ENCODE data around the gene SLC7A4.
A peak's percentile ranks its signal among the peaks of the same experiment; 100 is the strongest.

The SLC7A4 gene

DNA sequence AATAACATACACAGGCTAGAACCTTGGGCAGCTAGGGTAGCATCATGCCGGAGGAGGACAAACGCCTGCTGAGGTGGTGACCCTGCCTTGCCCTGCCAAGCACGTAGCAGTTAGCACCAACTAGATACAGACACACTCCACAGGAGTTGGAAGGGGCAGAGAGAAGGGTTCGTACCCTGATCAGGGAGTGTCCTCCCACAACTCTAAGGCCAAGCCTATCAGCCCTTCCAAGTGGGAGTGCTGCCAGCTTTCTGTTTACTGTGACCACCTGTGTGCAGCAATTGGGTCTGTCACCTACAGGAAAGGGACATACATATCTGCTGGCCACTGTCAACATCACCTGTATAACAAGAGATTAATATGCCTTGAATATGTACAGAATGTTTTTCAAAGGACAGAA is 28.6 kb downstream of the SLC7A4 start:
- DNase-seq (ENCODE audit: low spot score), result no peak
- TF ChIP-seq, protein P1, sequence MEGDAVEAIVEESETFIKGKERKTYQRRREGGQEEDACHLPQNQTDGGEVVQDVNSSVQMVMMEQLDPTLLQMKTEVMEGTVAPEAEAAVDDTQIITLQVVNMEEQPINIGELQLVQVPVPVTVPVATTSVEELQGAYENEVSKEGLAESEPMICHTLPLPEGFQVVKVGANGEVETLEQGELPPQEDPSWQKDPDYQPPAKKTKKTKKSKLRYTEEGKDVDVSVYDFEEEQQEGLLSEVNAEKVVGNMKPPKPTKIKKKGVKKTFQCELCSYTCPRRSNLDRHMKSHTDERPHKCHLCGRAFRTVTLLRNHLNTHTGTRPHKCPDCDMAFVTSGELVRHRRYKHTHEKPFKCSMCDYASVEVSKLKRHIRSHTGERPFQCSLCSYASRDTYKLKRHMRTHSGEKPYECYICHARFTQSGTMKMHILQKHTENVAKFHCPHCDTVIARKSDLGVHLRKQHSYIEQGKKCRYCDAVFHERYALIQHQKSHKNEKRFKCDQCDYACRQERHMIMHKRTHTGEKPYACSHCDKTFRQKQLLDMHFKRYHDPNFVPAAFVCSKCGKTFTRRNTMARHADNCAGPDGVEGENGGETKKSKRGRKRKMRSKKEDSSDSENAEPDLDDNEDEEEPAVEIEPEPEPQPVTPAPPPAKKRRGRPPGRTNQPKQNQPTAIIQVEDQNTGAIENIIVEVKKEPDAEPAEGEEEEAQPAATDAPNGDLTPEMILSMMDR (IDR thresholded peaks at IDR 0.05; ENCODE audit: extremely low read depth, missing control alignments), result no peak

DNA sequence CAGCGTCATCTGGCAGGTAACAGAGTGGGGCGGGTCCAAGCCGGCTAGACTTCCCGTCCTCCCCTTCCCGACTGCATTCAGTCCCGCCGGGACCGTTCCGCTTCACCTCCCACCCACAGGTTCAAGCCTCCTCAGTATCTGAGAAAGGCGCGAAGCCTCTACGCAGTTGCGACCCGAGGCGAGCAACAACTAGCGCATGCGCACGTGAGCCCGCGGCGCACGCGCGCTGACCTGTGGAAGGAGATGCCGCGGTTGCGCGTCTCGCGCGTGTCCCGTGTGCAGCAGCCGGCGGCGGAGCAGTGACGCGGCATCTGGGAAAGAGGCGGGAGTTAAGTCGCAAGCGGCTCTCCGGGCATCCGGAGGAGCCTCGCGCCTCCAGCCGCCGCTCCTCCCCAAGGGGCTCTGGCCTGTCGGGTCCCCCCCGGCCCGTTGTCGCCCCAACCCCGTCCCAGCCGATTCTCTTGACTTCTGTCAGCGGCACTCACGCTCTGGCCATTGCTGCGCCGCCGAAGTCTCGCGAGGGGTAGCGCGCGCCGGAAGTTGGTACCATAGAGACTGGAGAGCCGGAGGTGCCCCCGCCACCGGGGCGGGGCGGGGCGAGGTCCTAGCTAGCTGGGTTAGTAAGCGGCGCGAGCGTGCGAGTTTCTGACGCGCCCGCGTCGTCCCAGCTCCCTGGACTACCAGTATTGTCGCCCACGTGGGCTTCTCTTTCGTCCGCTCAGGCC is 30.6 kb downstream of the SLC7A4 start, which contains the start of gene THAP7:
THAP7 (minus strand) TSS at position 518 of the 725 bp plus-strand sequence; CDS start at position 311, 207 bp downstream.
- TF ChIP-seq, protein P1 (IDR thresholded peaks at IDR 0.05; ENCODE audit: extremely low read depth, missing control alignments), result no peak
- DNase-seq (ENCODE audit: low spot score), result peak; percentile 95

DNA sequence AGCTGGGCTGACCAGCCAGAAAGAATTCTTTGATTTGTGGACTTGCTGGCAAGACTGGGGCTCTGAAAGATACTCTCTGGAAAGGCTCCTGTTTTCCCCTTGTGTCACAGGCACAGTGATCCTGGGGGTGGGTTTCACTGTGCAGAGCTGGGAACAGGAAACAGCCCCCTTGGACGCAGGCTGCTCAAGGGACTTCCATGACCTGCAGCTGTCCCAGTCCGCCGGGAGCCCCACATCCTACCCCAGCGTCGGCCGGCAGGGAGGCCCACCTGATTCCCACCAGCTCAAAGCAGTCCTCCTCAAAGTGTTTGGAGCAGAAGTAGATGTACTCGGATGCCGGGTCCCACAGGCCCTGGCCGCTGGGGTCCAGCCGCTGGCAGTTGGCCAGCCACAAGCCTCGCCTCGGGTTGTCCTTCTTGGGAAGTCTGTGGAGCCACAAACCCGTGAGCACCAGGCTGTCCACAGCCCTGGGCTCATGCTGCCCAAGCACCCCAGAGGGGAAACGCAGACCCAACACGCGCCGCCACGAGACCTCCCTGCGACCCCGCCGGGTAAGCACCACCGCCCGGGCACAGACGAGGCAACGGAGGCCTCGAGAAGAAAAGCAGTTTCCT is 31.3 kb downstream of the SLC7A4 start:
- TF ChIP-seq, protein P1 (IDR thresholded peaks at IDR 0.05; ENCODE audit: extremely low read depth, missing control alignments), result no peak
- no peak for DNase-seq (ENCODE audit: low spot score)

DNA sequence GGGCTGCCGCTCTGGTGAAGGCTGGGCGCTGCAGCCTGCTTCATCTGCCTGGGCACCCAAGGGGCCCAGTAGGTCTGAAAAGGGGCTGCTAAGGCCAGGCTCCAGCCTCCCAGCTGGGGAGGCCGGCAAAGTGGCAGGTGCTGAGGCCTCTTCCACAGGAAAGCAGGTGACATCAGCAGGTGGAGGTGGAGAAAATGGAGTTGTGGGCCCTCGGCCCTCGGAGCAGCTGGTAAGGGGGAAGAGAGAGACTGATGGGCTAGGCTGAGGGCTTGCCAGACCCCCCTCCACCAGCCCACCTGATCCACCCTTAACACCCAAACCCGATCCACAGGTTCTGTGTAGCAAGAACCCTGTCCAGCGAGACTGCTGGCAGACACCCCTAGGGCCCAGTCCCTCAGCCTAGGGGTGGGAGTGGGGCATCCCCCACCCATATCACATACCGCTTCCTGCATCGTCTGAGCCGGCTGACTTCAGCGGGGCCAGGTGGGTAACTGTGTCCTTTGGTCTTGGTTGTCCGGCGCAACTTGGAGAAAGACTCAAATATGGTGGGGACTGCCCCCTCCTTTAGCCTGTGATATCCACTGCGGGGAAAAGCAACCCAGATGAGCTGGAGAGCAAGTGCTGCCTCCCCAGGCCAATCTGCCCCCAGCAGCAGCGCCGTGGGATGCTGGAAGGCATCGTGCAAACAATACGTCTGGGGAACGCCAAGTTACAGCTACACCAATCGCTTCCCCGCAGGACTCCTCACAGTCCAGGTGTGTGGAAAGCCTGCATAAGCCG is 32.0 kb downstream of the SLC7A4 start:
- no peak for DNase-seq (ENCODE audit: low spot score)
- TF ChIP-seq, protein P1 (IDR thresholded peaks at IDR 0.05; ENCODE audit: extremely low read depth, missing control alignments), result no peak

DNA sequence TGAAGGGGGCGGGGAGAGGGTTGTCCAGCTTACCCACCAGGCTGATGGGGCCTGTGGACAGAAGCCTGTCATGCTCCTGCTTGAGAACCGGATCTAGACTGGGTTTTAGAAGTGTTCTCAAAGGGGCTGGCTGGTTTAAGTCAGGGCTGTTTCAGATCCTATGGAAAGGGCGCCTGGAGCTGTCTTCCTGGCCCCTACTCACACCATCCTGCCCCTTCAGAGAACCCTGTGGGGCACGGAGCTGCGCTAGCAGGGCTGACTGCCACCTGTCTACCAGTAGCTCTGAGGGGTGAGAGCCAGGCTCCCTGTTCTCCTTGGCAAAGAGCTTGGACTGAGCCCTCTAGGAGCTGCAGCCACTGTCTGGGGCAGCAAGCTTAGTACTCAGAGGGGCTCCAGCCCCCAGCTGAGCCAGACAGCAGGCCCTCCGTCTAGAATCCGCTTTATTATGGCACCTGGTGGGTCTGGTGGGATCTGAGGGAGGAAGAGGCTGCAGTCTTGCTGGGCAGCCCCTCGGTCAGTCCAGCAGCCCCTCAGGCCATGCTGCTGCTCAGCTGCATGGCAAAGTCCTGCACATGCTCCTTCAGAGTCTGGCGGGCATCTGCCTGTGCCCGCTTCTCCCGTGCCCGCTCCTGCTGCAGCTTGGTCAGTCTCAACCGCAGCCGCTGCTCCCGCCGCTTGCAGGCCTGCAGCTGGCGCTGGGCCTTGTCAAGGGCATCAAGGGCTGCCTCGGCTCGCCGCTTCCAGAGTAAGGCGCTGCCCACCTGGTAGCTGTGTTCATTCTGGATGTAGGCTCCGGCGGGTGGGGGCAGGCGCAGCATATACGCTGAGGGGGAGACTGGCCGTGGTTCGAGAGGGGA is 32.8 kb downstream of the SLC7A4 start:
- TF ChIP-seq, protein P1 (IDR thresholded peaks at IDR 0.05; ENCODE audit: extremely low read depth, missing control alignments), result no peak
- no peak for DNase-seq (ENCODE audit: low spot score)

DNA sequence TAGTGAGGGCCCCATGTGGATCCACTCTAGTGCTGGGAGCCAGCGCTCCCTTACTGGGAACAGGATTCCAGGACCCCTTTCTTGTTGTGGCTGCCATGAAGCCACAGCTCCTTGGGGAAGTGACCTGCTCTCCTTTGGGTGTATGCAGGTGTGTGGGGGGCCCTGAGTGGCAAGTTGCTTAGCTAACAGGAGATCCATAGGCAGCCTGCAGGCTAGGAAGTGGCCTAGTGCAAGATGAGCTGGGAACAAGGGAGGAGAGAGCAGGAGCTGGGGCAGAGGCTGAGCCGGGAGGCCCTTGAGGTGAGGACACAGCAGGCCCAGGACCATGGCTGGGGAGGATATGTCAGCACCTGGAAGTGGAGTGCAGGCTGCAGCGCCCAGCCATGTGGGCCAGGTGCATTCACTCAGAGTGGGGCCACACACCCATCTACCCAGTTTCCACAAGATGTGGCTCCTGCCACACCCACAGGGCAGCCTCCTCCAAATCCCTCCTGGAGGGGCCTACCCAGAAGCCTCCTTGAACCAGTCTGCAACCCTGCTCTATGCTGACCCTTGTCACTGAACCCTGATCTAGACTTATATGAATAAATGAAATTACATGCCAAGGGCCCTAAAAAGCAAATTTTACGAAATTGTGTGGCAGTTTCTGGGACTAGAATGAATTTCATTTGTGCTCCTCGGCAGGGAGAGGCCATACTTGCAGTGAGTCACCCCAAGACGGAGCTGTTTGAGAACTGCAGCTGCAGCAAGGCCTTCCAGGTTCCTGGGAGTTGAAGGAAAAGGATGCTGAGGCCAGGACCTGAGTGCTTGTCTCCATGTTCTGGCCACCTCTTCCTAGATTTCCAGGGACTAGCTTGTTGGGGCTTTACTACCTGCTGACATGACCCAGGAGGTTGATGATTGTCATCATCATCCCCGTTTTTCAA is 33.7 kb downstream of the SLC7A4 start:
- DNase-seq (ENCODE audit: low spot score), result no peak
- TF ChIP-seq, protein P1 (IDR thresholded peaks at IDR 0.05; ENCODE audit: extremely low read depth, missing control alignments), result no peak

Measured in GM20000 (cell line).